Gastroesophageal sphincter (tissue), 4 donors: Measurements from ENCODE around the gene HMGCS1. TPM values are rescaled to one million over a fixed set of nuclear protein-coding genes. Genes with fewer than 3 reads are reported as not detected.

Experiments used
- ATAC-seq: fragments of 150-250 bp; one replicate; pipeline ENCODE4 v1.9.1; 2016; ENCODE audit warnings: mild to moderate bottlenecking, moderate library complexity
- H3K27ac ChIP-seq, 4 donors: fragments of 200-600 bp; sonication (generic) in 3 of 4; 1 replicate in 3 of 4; 2 replicates in 1 of 4; pipeline ENCODE4 v1.5.1; 2016 to 2019
- H3K27me3 ChIP-seq: fragments of 200-600 bp; sonication (generic); one replicate; pipeline ENCODE4 v1.5.1; 2019
- H3K36me3 ChIP-seq, 2 donors: fragments of 200-600 bp; sonication (generic); one replicate each; pipeline ENCODE4 v1.5.1; 2019; ENCODE audit warnings: control low read depth in 1 of 2
- H3K4me1 ChIP-seq, 3 donors: fragments of 200-600 bp; sonication (generic); 1 replicate in 2 of 3; 2 replicates in 1 of 3; pipeline ENCODE4 v1.5.1; 2016 to 2019; ENCODE audit warnings: control low read depth in 2 of 3
- H3K4me3 ChIP-seq, 2 donors: fragments of 200-600 bp; sonication (generic); one replicate each; pipeline ENCODE4 v1.5.1; 2019; ENCODE audit warnings: mild to moderate bottlenecking in 1 of 2, moderate library complexity in 1 of 2
- H3K9me3 ChIP-seq, 3 donors: fragments of 200-600 bp; sonication (generic); one replicate each; pipeline ENCODE4 v1.5.1; 2017 to 2019; ENCODE audit warnings: control low read depth in 2 of 3
- EP300 ChIP-seq: sonication (generic); formaldehyde crosslinking; IDR thresholded peaks from one replicate; pipeline ENCODE4 v1.6.1; 2017; ENCODE audit warnings: antibody characterized with exemption, mild to moderate bottlenecking
- POLR2A ChIP-seq, 2 donors: fragments of 450-650 bp; IDR thresholded peaks; one replicate each; pipeline ENCODE4 v1.6.1; 2017; ENCODE audit warnings: antibody characterized with exemption in 2 of 2, mild to moderate bottlenecking in 2 of 2, moderate library complexity in 1 of 2
- POLR2AphosphoS5 ChIP-seq: sonication (generic); formaldehyde crosslinking; IDR thresholded peaks from one replicate; pipeline ENCODE4 v1.6.1; 2017; ENCODE audit warnings: antibody characterized with exemption
- WGBS, 2 donors: methylation state at CpG; one replicate each; pipeline ENCODE4 v1.1.5; 2018; ENCODE audit warnings: low coverage in 1 of 2; 5-methylcytosine and 5-hydroxymethylcytosine counted together
- total RNA-seq, 4 donors: library from RNA; depleted of rRNA; stranded (reverse); fragments of >200 nt; gene quantifications; one replicate each; pipeline ENCODE4 v1.1.0, GENCODE V29; 2016
- TF ChIP-seq, protein P1 (sequence below), 4 experiments: fragments of 200-600 bp in 2 of 4; fragments of 450-650 bp in 2 of 4; sonication (generic) in 1 of 4; IDR thresholded peaks; one replicate each; pipeline ENCODE4 v1.5.1; 2017 to 2019; ENCODE audit warnings: antibody characterized with exemption in 4 of 4, mild to moderate bottlenecking in 2 of 4, moderate library complexity in 2 of 4

Gene HMGCS1
- total RNA-seq, 4 donors from 2014 or later = 12.2 to 22.6 (median 14.9) TPM

DNA sequence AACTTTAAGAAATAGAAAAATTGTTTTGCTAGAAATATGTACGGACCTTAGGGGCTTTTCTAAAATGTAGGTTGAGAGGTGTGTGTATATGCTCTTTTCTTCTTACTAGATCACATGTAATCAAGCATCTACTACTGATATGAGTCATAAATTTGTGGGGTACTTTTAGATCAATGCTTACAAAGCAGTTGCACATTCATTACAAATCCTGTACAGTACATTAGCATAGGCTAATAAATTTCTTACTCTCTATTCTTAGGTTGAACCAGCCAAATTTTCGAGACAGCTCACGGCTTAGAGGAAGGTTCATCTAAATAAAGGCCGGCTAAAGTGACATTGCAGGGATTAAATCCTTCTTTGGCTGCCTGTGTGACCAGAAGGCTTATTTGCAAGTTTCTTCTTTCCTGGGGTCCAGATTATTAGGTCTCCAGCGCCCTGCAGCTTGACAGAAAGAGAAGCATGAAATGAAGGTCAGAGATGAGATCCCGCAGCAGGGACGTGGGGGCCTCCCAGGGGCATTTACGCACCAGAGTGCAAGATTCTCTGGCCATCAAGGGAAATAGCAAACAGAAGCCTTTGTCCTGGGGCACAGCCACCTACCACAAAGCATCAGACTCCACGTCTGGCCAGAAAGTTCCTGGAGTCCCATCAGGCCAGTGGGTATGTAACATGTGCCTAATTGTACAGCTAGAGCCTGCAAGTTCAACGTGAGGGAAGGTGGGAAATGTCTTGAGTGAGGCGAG lies 68.2 kb downstream of the HMGCS1 start:
- Histone ChIP-seq H3K4me3 (no peak overlapping the region), H3K4me1 (no peaks in the 10 kb centered on the region), H3K36me3 (peaks cover 0 to 17% of the 10 kb centered on the region in 2 donors), H3K27me3 (no peaks in the 10 kb centered on the region), H3K9me3 (no peaks in the 10 kb centered on the region), H3K27ac (no peak overlapping the region)
- TF ChIP-seq, protein P1, sequence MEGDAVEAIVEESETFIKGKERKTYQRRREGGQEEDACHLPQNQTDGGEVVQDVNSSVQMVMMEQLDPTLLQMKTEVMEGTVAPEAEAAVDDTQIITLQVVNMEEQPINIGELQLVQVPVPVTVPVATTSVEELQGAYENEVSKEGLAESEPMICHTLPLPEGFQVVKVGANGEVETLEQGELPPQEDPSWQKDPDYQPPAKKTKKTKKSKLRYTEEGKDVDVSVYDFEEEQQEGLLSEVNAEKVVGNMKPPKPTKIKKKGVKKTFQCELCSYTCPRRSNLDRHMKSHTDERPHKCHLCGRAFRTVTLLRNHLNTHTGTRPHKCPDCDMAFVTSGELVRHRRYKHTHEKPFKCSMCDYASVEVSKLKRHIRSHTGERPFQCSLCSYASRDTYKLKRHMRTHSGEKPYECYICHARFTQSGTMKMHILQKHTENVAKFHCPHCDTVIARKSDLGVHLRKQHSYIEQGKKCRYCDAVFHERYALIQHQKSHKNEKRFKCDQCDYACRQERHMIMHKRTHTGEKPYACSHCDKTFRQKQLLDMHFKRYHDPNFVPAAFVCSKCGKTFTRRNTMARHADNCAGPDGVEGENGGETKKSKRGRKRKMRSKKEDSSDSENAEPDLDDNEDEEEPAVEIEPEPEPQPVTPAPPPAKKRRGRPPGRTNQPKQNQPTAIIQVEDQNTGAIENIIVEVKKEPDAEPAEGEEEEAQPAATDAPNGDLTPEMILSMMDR (IDR thresholded peaks at IDR 0.05) = no peak
- TF ChIP-seq POLR2A (IDR thresholded peaks at IDR 0.05) (no peak), POLR2AphosphoS5 (no peak), EP300 (no peak)
- no peak for ATAC-seq
- WGBS, 2 donors = 64% methylated on average over 7 to 9 of the region's 11 CpGs

DNA sequence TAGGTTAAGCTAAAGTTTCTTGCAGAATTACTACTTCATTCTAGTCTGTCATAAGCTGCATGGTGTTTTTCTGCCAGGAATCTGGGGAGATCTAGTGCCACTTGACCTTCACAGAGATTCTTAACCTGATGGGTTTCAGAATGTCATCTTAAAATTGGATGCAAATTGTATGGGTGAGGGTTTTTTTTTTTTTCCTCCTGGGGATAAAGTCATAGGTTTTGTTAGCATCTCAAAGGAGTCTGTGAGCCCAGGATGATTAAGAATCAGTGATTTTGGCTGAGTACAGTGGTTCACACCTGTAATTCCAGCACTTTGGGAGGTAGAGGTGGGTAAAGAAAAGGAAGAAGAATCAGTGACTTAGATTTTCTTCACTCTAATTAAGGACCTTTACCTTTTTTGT lies 69.9 kb downstream of the HMGCS1 start:
- H3K9me3 ChIP-seq = no peaks in the 10 kb centered on the region
- no peaks in the 10 kb centered on the region for H3K27me3 ChIP-seq
- no peaks in the 10 kb centered on the region for H3K4me1 ChIP-seq
- H3K27ac ChIP-seq = no peak overlapping the region
- no peak for TF ChIP-seq EP300
- TF ChIP-seq, protein P1 (IDR thresholded peaks at IDR 0.05) = no peak
- no peak for TF ChIP-seq POLR2AphosphoS5
- TF ChIP-seq POLR2A (IDR thresholded peaks at IDR 0.05) = no peak
- H3K4me3 ChIP-seq = no peak overlapping the region
- ATAC-seq = no peak
- peaks cover 0 to 17% of the 10 kb centered on the region in 2 donors for H3K36me3 ChIP-seq

DNA sequence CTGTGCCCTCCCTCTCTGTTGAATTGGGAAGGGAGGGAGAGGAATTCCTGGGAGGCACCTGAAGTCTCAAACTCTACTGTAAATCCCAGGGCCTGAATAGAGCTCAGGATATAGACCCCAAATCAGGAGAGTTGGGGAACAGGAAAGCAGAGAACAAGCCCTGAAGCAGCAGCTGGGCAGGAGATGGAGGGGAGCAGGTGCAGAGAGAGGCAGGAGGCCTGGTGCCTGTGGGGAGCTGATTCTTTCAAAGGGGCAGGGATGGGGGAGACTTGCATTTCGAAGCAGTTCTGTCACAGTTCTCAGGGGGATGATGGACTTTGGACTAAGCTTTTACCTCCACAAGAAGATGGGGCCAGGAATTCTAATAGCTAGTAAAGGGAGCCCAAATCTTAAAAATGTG lies 71.0 kb downstream of the HMGCS1 start:
- Histone ChIP-seq H3K27ac (no peak overlapping the region), H3K36me3 (peaks cover 0 to 17% of the 10 kb centered on the region in 2 donors), H3K9me3 (no peaks in the 10 kb centered on the region), H3K4me1 (no peaks in the 10 kb centered on the region), H3K4me3 (no peak overlapping the region), H3K27me3 (no peaks in the 10 kb centered on the region)
- no peak for ATAC-seq
- no peak for TF ChIP-seq POLR2A (IDR thresholded peaks at IDR 0.05)
- TF ChIP-seq POLR2AphosphoS5 = no peak
- TF ChIP-seq EP300 = no peak
- TF ChIP-seq, protein P1 (IDR thresholded peaks at IDR 0.05) = no peak
- WGBS, 2 donors = 58 to 70% methylated on average over 1 of the region's 1 CpG

Other genes starting within 250 kb of the HMGCS1 start
- gene ZNF131, start 192.5 kb downstream of the HMGCS1 start, total RNA-seq = 10 to 100 TPM; 15.4 to 36.7 (median 24.7) TPM
- gene NIM1K, start 121.2 kb downstream of the HMGCS1 start, total RNA-seq = 1 to 10 TPM in 2 of 4 donors, under 1 TPM in 2; 0.94 to 1.9 (median 1.2) TPM
- gene CCL28, start 99.0 kb upstream of the HMGCS1 start, total RNA-seq = 1 to 10 TPM; 2.6 to 8.6 (median 3.3) TPM
- 10 to 100 TPM in 3 of 4 donors, 1 to 10 TPM in 1; 9.6 to 13.0 (median 11.2) TPM for gene TMEM267, start 170.5 kb upstream of the HMGCS1 start, total RNA-seq
- 1 to 10 TPM in 2 of 4 donors, under 1 TPM in 2; 0.31 to 1.2 (median 0.91) TPM for gene C5orf34, start 201.7 kb upstream of the HMGCS1 start, total RNA-seq
- 100 to 1,000 TPM in 2 of 4 donors, 10 to 100 TPM in 2; 86.3 to 127 (median 107) TPM for gene PAIP1, start 243.7 kb upstream of the HMGCS1 start, total RNA-seq